ENCODE results near the gene RAB33A.
"Not testable (repeated sequence)": the region's sequence is repeated elsewhere in the genome, so short reads cannot be mapped to it uniquely, and the experiment has no call there.

DNA sequence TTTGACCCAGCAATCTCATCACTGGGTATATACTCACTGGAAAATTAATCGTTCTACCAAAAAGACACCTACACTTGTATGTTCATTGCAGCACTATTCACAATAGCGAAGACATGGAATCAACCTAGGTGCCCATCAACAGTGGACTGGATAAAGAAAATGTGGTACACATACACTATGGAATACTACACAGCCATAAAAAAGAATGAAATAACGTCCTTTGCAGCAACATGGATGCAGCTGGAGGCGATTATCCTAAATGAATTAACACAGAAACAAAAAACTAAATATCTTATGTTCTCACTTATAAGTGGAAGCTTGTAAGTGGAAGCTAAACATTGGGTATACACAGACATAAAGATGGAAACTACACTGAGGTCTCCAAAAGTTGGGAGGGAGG is 59.4 kb downstream of the RAB33A start:
- TF ChIP-seq, protein P1, sequence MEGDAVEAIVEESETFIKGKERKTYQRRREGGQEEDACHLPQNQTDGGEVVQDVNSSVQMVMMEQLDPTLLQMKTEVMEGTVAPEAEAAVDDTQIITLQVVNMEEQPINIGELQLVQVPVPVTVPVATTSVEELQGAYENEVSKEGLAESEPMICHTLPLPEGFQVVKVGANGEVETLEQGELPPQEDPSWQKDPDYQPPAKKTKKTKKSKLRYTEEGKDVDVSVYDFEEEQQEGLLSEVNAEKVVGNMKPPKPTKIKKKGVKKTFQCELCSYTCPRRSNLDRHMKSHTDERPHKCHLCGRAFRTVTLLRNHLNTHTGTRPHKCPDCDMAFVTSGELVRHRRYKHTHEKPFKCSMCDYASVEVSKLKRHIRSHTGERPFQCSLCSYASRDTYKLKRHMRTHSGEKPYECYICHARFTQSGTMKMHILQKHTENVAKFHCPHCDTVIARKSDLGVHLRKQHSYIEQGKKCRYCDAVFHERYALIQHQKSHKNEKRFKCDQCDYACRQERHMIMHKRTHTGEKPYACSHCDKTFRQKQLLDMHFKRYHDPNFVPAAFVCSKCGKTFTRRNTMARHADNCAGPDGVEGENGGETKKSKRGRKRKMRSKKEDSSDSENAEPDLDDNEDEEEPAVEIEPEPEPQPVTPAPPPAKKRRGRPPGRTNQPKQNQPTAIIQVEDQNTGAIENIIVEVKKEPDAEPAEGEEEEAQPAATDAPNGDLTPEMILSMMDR (conservative IDR thresholded peaks at IDR 0.05), result not testable (repeated sequence)
- not testable (repeated sequence) for TF ChIP-seq ZFX (IDR thresholded peaks at IDR 0.05)

All from C4-2B (cell line).